ENCODE data around the gene MAN2A2.

The MAN2A2 gene

GRCh38 chr15:90934949-90935751, 32.0 kb downstream of the MAN2A2 start, which contains the start of gene UNC45A:
Gene UNC45A (plus strand): TSS chr15:90935285. CDS start chr15:90935325, 40 bp downstream.
- peak within 1 kb of the TSS; percentile 15 for H2BK5ac ChIP-seq (ENCODE audit: low read depth, low read length, poor library complexity, severe bottlenecking)
- H3K4me1 ChIP-seq (ENCODE audit: control insufficient read depth, insufficient read depth, low read depth, low read length), result peaks cover 23% of the 10 kb centered on the region
- H2BK12ac ChIP-seq (ENCODE audit: low read length in 2 of 2), result peak within 1 kb of the TSS in 1 of 2 experiments; percentile 47
- under 1% methylated on average over 64 of the region's 65 CpGs for WGBS
- DNase-seq, result peak; percentile 89
- peak within 1 kb of the TSS; percentile 96 for H2AFZ ChIP-seq (ENCODE audit: low read depth, low read length)
- H4K91ac ChIP-seq (ENCODE audit: low read length), result peak within 1 kb of the TSS; percentile 71
- peak within 1 kb of the TSS; percentile 95 for H3K9ac ChIP-seq (ENCODE audit: low read length)
- H3K27me3 ChIP-seq (ENCODE audit: control insufficient read depth in 1 of 2, insufficient read depth in 1 of 2, low read length in 2 of 2), result no peaks in the 10 kb centered on the region
- peak within 1 kb of the TSS; percentile 39 for H3K27ac ChIP-seq (ENCODE audit: low read length, poor library complexity, severe bottlenecking)
- peak within 1 kb of the TSS; percentile 10 for H2AK5ac ChIP-seq (ENCODE audit: low read length, severe bottlenecking)
- peak within 1 kb of the TSS; percentile 91 for H2BK15ac ChIP-seq (ENCODE audit: low read depth, poor library complexity, severe bottlenecking)
- H3K18ac ChIP-seq (ENCODE audit: low read depth in 1 of 2, low read length in 2 of 2), result peak within 1 kb of the TSS; percentile 61 to 88
- H3K4me2 ChIP-seq (ENCODE audit: low read length, poor library complexity, severe bottlenecking), result peak within 1 kb of the TSS; percentile 99
- H3K36me3 ChIP-seq (ENCODE audit: control insufficient read depth in 1 of 2, insufficient read depth in 2 of 2, low read depth in 1 of 2, low read length in 2 of 2), result peaks cover 21 to 34% of the 10 kb centered on the region in 2 experiments
- peak within 1 kb of the TSS; percentile 79 for H4K8ac ChIP-seq (ENCODE audit: low read length)
- H3K14ac ChIP-seq (ENCODE audit: low read length in 2 of 2), result peak within 1 kb of the TSS in 1 of 2 experiments; percentile 91
- peak within 1 kb of the TSS; percentile 56 to 77 for H3K4ac ChIP-seq (ENCODE audit: low read depth in 1 of 2, low read length in 2 of 2)
- H3K9me3 ChIP-seq (ENCODE audit: control insufficient read depth, low read length), result no peaks in the 10 kb centered on the region
- peaks cover 33% of the 10 kb centered on the region for H3K79me1 ChIP-seq (replicated peaks; ENCODE audit: low read length, poor library complexity, severe bottlenecking)
- H2BK120ac ChIP-seq (ENCODE audit: low read depth, low read length), result no peak within 1 kb of the TSS
- H3K4me3 ChIP-seq (ENCODE audit: insufficient read depth in 1 of 2, low read depth in 1 of 2, low read length in 2 of 2), result peak within 1 kb of the TSS; percentile 81 to 93
- H3K23ac ChIP-seq (ENCODE audit: low read length in 2 of 2), result peak within 1 kb of the TSS in 1 of 2 experiments; percentile 57

GRCh38 chr15:90936823-90937222, 33.7 kb downstream of the MAN2A2 start:
- Histone ChIP-seq H2BK120ac (ENCODE audit: low read depth, low read length) (no peak overlapping the region), H2BK12ac (ENCODE audit: low read length in 2 of 2) (no peak overlapping the region), H3K4me1 (ENCODE audit: control insufficient read depth, insufficient read depth, low read depth, low read length) (peaks cover 24% of the 10 kb centered on the region), H3K18ac (ENCODE audit: low read depth in 1 of 2, low read length in 2 of 2) (no peak overlapping the region), H2BK5ac (ENCODE audit: low read depth, low read length, poor library complexity, severe bottlenecking) (no peak overlapping the region), H3K14ac (ENCODE audit: low read length in 2 of 2) (no peak overlapping the region), H2AK5ac (ENCODE audit: low read length, severe bottlenecking) (no peak overlapping the region), H4K8ac (ENCODE audit: low read length) (no peak overlapping the region), H3K4ac (ENCODE audit: low read depth in 1 of 2, low read length in 2 of 2) (no peak overlapping the region), H2AFZ (ENCODE audit: low read depth, low read length) (no peak overlapping the region), H3K23ac (ENCODE audit: low read length in 2 of 2) (no peak overlapping the region), H3K36me3 (ENCODE audit: control insufficient read depth in 1 of 2, insufficient read depth in 2 of 2, low read depth in 1 of 2, low read length in 2 of 2) (peaks cover 35 to 48% of the 10 kb centered on the region in 2 experiments), H3K79me1 (replicated peaks; ENCODE audit: low read length, poor library complexity, severe bottlenecking) (peaks cover 39% of the 10 kb centered on the region), H3K27me3 (ENCODE audit: control insufficient read depth in 1 of 2, insufficient read depth in 1 of 2, low read length in 2 of 2) (no peaks in the 10 kb centered on the region), H2BK15ac (ENCODE audit: low read depth, poor library complexity, severe bottlenecking) (no peak overlapping the region), H3K4me3 (ENCODE audit: insufficient read depth in 1 of 2, low read depth in 1 of 2, low read length in 2 of 2) (peak overlapping the region in 1 of 2 experiments; percentile 93), H3K9me3 (ENCODE audit: control insufficient read depth, low read length) (no peaks in the 10 kb centered on the region), H3K4me2 (ENCODE audit: low read length, poor library complexity, severe bottlenecking) (no peak overlapping the region), H3K27ac (ENCODE audit: low read length, poor library complexity, severe bottlenecking) (no peak overlapping the region), H3K9ac (ENCODE audit: low read length) (peak overlapping the region; percentile 95), H4K91ac (ENCODE audit: low read length) (no peak overlapping the region)
- no peak for DNase-seq
- WGBS, result 90% methylated on average over 1 of the region's 1 CpG

GRCh38 chr15:90938261-90938660, 35.2 kb downstream of the MAN2A2 start:
- H2AFZ ChIP-seq (ENCODE audit: low read depth, low read length), result no peak overlapping the region
- H2BK5ac ChIP-seq (ENCODE audit: low read depth, low read length, poor library complexity, severe bottlenecking), result no peak overlapping the region
- no peak overlapping the region for H3K4me2 ChIP-seq (ENCODE audit: low read length, poor library complexity, severe bottlenecking)
- H3K4me1 ChIP-seq (ENCODE audit: control insufficient read depth, insufficient read depth, low read depth, low read length), result peaks cover 20% of the 10 kb centered on the region
- H3K14ac ChIP-seq (ENCODE audit: low read length in 2 of 2), result no peak overlapping the region
- no peak overlapping the region for H3K27ac ChIP-seq (ENCODE audit: low read length, poor library complexity, severe bottlenecking)
- H3K4me3 ChIP-seq (ENCODE audit: insufficient read depth in 1 of 2, low read depth in 1 of 2, low read length in 2 of 2), result no peak overlapping the region
- H3K79me1 ChIP-seq (replicated peaks; ENCODE audit: low read length, poor library complexity, severe bottlenecking), result peaks cover 48% of the 10 kb centered on the region
- no peak overlapping the region for H2AK5ac ChIP-seq (ENCODE audit: low read length, severe bottlenecking)
- no peaks in the 10 kb centered on the region for H3K9me3 ChIP-seq (ENCODE audit: control insufficient read depth, low read length)
- peak overlapping the region; percentile 22 for H3K9ac ChIP-seq (ENCODE audit: low read length)
- peaks cover 50 to 63% of the 10 kb centered on the region in 2 experiments for H3K36me3 ChIP-seq (ENCODE audit: control insufficient read depth in 1 of 2, insufficient read depth in 2 of 2, low read depth in 1 of 2, low read length in 2 of 2)
- no peak overlapping the region for H3K4ac ChIP-seq (ENCODE audit: low read depth in 1 of 2, low read length in 2 of 2)
- H2BK12ac ChIP-seq (ENCODE audit: low read length in 2 of 2), result no peak overlapping the region
- H4K8ac ChIP-seq (ENCODE audit: low read length), result no peak overlapping the region
- H2BK15ac ChIP-seq (ENCODE audit: low read depth, poor library complexity, severe bottlenecking), result no peak overlapping the region
- no peak overlapping the region for H3K18ac ChIP-seq (ENCODE audit: low read depth in 1 of 2, low read length in 2 of 2)
- 93% methylated on average over 5 of the region's 5 CpGs for whole genome bisulfite sequencing
- DNase-seq, result no peak
- H3K27me3 ChIP-seq (ENCODE audit: control insufficient read depth in 1 of 2, insufficient read depth in 1 of 2, low read length in 2 of 2), result no peaks in the 10 kb centered on the region
- H3K23ac ChIP-seq (ENCODE audit: low read length in 2 of 2), result no peak overlapping the region
- H2BK120ac ChIP-seq (ENCODE audit: low read depth, low read length), result no peak overlapping the region
- no peak overlapping the region for H4K91ac ChIP-seq (ENCODE audit: low read length)

GRCh38 chr15:90939756-90940155, 36.7 kb downstream of the MAN2A2 start:
- Histone ChIP-seq H2AK5ac (ENCODE audit: low read length, severe bottlenecking) (no peak overlapping the region), H3K4me2 (ENCODE audit: low read length, poor library complexity, severe bottlenecking) (no peak overlapping the region), H3K27ac (ENCODE audit: low read length, poor library complexity, severe bottlenecking) (no peak overlapping the region), H3K9ac (ENCODE audit: low read length) (no peak overlapping the region), H3K4me3 (ENCODE audit: insufficient read depth in 1 of 2, low read depth in 1 of 2, low read length in 2 of 2) (no peak overlapping the region), H3K27me3 (ENCODE audit: control insufficient read depth in 1 of 2, insufficient read depth in 1 of 2, low read length in 2 of 2) (no peaks in the 10 kb centered on the region), H2BK120ac (ENCODE audit: low read depth, low read length) (no peak overlapping the region), H3K23ac (ENCODE audit: low read length in 2 of 2) (no peak overlapping the region), H3K4me1 (ENCODE audit: control insufficient read depth, insufficient read depth, low read depth, low read length) (peaks cover 17% of the 10 kb centered on the region), H3K14ac (ENCODE audit: low read length in 2 of 2) (no peak overlapping the region), H2BK15ac (ENCODE audit: low read depth, poor library complexity, severe bottlenecking) (no peak overlapping the region), H2AFZ (ENCODE audit: low read depth, low read length) (no peak overlapping the region), H3K18ac (ENCODE audit: low read depth in 1 of 2, low read length in 2 of 2) (no peak overlapping the region), H3K9me3 (ENCODE audit: control insufficient read depth, low read length) (no peaks in the 10 kb centered on the region), H4K91ac (ENCODE audit: low read length) (no peak overlapping the region), H3K79me1 (replicated peaks; ENCODE audit: low read length, poor library complexity, severe bottlenecking) (peaks cover 48% of the 10 kb centered on the region), H3K36me3 (ENCODE audit: control insufficient read depth in 1 of 2, insufficient read depth in 2 of 2, low read depth in 1 of 2, low read length in 2 of 2) (peaks cover 63 to 78% of the 10 kb centered on the region in 2 experiments), H2BK12ac (ENCODE audit: low read length in 2 of 2) (no peak overlapping the region), H4K8ac (ENCODE audit: low read length) (no peak overlapping the region), H3K4ac (ENCODE audit: low read depth in 1 of 2, low read length in 2 of 2) (no peak overlapping the region), H2BK5ac (ENCODE audit: low read depth, low read length, poor library complexity, severe bottlenecking) (no peak overlapping the region)
- WGBS, result 82% methylated on average over 7 of the region's 7 CpGs
- no peak for DNase-seq

All from mesenchymal stem cell (in vitro differentiated cells and primary cell).